Fibroblast of skin of left biceps (primary cell): Measurements from ENCODE around the gene AFAP1L2.

Experiments
- DNase-seq, 2 experiments: peaks; one replicate each; pipeline ENCODE4 v3.0.0-alpha.2; 2013; ENCODE audit warnings: low read depth in 2 of 2

Gene AFAP1L2

GRCh38 chr10:114266521-114266920, 137.8 kb downstream of the AFAP1L2 start:
- DNase-seq = no peak

GRCh38 chr10:114265392-114266053, 138.8 kb downstream of the AFAP1L2 start:
- no peak for DNase-seq

DNA sequence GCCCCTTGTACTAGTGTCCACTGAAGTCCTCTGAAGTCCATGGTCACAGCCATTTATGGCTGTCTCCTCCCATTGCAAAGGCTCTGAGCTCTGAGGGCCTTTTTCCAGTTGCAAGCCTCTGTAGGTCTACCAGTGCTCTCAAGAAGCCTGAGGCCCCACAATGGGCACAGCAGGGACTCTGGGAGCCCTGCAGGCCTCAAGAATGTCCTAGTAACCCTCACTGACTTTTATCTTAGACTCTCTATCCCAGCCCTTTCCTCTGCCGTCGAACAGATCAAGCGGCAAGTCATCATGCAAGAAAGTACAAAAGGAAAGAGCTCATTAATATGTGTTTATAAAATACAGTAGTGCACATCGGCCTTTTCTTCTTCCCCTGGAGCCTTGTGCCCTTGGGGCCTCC, 141.8 kb downstream of the AFAP1L2 start:
- DNase-seq = no peak

DNA sequence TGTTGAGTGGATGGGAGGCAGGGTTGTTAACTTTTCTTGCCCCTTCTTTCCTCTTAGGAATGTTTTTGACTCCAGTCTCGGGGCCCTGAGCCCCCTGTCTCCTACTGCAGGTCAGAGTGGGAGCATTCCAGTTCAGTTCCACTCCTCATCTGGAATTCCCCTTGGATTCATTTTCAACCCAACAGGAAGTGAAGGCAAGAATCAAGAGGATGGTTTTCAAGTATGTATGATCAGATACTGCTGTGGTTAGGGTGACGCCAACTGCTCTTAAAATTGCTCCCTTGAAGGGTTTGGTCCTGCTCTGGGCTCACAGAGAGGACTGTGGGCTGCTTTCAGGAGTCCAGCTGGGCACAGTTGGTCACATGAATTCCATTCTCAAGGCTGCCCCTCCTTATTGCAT, 143.2 kb downstream of the AFAP1L2 start:
- DNase-seq = no peak

GRCh38 chr10:114260366-114260765, 143.9 kb downstream of the AFAP1L2 start:
- no peak for DNase-seq

DNA sequence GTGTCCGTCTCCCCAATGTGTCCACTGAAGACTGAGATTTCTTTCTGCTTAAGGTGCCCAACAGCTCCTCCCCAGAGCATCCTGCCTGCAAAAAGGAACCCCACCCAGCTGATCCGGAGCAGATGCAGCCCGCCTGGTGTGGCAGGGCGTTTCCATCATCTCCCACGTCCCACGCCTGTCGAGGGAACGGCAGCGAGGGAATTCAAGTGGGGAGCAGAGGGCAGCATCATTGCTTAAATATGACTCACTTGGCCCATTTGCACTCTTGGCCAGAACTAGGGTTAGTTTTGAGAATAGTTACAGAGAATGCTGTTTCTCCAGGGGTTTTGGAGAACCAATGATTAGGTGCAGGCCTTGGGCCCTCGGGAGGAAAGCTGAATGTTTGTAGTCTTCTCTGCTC, 144.5 kb downstream of the AFAP1L2 start:
- DNase-seq = no peak

DNA sequence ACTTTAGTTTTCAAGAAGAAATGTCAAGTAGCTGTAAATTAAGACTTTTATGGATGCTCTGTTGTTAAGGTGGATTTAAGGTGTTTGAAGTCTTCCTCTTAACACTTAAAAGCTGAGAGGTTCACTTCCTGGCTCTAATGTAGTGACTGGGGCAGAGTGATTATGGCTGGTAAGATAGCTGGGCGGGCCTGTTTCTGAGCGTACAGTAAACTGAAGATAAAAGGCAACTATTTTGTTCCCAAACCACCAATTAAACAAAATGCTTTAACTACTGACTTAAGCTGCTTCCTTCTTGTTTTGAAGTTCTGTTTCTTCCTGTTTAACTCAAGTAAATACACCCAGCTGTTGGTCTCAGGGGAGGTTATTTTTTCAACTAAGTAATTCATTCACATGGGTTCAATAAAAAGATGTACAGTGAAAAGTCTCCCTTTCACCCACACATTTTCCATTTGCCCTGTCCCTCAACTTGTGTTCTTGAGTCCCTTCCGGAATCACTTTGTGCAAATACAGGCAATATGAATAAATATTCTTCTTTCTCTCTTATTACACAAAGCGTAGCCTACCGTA, 145.9 kb downstream of the AFAP1L2 start:
- no peak for DNase-seq

GRCh38 chr10:114257498-114257897, 146.8 kb downstream of the AFAP1L2 start:
- DNase-seq = no peak

DNA sequence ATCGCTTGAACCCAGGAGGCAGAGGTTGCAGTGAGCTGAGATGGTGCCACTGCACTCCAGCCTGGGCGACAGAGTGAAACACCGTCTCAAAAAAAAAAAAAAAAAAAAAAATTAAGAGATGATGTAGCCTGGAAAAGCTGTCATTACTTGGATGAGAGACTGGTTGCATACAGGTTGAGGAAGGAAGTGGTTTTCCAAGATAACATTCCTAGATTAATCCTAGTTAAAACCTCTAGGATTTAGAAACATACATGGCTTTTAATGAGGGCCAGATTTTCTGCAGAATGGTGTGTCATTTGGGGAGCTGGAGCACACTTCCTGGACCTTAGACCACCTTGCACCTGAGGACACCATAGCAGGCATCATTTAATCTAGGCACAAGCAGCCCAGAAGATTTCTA, 147.5 kb downstream of the AFAP1L2 start:
- no peak for DNase-seq

DNA sequence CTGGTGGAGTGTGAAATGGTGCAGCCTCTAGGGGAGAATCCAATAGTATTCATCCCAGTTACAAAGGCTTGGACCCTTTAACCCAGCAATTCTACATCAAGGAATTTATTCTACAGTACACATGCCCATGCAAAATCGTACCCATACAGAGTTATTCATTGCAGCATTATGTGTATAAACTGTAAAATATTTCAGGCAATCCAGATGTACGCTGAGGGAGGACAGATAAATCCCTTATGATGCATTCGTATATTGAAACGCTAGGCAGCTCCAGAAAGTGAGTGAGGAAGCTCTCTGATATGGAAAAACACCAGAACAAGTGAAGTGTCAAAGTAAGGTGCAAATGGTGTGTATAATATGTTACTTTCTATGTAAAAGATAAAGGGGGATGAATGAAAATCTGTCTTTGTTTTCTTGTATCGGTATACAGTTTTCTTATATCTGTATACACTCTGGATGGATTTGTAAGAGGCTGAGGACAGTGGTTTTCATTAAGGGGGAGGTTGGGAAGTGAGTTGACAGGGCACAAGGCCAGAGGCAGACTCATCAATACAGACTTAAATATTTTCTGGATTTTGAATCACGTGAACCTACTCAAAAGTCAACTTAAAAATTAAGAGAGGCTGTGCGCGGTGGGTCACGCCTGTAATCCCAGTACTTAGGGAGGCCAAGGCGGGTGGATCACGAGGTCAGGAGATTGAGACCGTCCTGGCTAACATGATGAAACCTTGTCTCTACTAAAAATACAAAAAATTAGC, 148.1 kb downstream of the AFAP1L2 start:
- no peak for DNase-seq

- no peak for DNase-seq
Observed at GRCh38 chr10:114255227-114255626, 149.1 kb downstream of the AFAP1L2 start.

DNA sequence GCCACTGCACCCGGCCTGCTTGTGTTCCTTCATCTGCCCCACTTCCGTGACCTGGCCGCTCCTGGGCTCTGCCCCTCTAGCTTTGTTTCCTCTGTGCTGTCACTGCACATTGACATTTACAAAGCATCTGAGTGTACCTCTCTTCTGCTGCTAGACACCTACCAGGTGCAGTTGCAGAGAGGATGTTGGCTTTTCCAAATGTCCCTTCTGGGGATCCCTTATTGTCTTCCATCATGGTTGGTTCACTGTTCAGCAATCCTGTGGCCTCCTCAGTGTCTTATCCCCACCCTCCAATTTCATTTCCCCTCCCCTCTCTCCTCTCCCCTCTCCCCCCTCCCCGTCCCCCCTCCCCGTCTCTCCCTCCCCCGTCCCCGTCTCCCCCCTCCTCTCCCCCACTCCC, 151.4 kb downstream of the AFAP1L2 start:
- no peak for DNase-seq

DNA sequence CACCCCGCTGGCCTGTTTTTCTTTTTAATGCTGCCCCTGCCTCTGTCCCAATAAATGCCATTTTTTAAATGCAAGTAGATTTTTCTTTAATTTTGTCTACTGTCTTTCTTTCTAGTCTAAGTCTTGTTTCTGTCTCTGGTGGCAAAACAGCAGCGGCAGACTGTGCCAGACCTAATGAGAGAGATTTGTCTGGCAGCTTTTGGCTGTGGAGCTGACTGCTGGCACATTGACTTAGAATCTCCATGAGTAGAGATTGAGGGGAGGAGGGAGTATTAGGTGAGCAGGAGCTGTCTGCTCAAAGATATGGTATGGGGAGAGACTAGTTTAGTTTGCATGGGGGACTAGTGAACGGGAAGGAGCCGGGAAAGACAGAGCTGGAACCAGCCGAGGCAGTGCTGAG, 152.2 kb downstream of the AFAP1L2 start:
- DNase-seq = no peak

GRCh38 chr10:114250716-114251115, 153.6 kb downstream of the AFAP1L2 start:
- DNase-seq = no peak

- DNase-seq = no peak
Observed at GRCh38 chr10:114250236-114250635, 154.1 kb downstream of the AFAP1L2 start.

GRCh38 chr10:114246679-114247305, 157.5 kb downstream of the AFAP1L2 start:
- no peak for DNase-seq

DNA sequence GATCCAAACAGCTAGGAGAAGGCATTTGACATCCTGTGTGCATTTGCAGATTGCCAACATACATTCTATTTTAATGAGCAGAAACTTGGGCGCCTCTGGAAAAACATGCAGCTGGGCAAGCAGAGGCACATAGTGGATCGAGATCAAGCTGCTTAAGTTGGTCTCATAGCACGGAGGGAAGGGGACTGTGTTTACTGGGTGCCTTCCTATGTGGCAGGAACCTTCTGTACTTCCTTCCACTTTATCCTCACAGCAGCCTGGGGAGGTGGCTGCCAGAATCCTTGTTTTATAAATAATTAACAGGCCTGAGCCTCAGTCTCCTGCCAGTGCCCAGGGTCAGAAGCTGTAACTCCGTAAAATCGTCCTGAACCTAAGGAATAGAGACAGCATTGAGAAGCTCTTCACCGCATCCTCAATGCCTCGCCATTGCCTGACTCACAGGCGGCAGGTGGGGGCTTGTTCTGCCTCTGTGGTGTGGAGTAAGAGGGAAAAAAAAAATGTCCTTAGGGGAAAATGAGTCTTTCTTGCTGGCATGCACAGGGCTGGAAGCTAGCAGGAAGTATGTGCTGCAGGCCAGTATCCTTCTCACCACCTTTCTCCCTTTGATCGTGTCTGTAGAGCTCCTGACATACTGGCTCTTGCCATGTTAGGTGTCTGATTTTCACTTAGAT, 159.0 kb downstream of the AFAP1L2 start:
- no peak for DNase-seq
